ENCODE measurements around the gene RPA1.

- TF ChIP-seq CTCF (IDR thresholded peaks at IDR 0.05) = no peak
- TF ChIP-seq POLR2A (IDR thresholded peaks at IDR 0.05) = no peak
Observed at GRCh38 chr17:1928976-1929375, 99.2 kb downstream of the RPA1 start.
